Upper lobe of right lung (tissue), 1 donor: ENCODE results near the gene PLA2G2D. TPM values are rescaled to one million over a fixed set of nuclear protein-coding genes. Genes with fewer than 3 reads are reported as not detected.

ENCODE experiments used
- ATAC-seq: fragments of 200-7000 bp; cut with Tn5 transposase; one replicate; pipeline ENCODE4 v1.9.1; 2020; ENCODE audit warnings: mild to moderate bottlenecking, moderate library complexity
- DNase-seq: peaks from one replicate; pipeline ENCODE4 v3.0.0-alpha.2; 2020
- H3K27ac ChIP-seq: fragments of 200-600 bp; one replicate; pipeline ENCODE4 v1.8.0; 2022
- H3K27me3 ChIP-seq: fragments of 200-600 bp; one replicate; pipeline ENCODE4 v1.8.0; 2022; ENCODE audit warnings: mild to moderate bottlenecking
- H3K36me3 ChIP-seq: fragments of 200-600 bp; one replicate; pipeline ENCODE4 v1.8.0; 2022
- H3K4me1 ChIP-seq: fragments of 200-600 bp; one replicate; pipeline ENCODE4 v1.8.0; 2022
- H3K4me3 ChIP-seq: fragments of 200-600 bp; one replicate; pipeline ENCODE4 v1.8.0; 2022; ENCODE audit warnings: mild to moderate bottlenecking
- H3K9me3 ChIP-seq: fragments of 200-600 bp; one replicate; pipeline ENCODE4 v1.8.0; 2022
- intact Hi-C: fragments of 100-400 bp; cut with DNase I; formaldehyde crosslinking; loops from one replicate; pipeline ENCODE4 v1.11.0; 2022
- total RNA-seq: library from RNA; stranded (reverse); fragmentation: NEBNext Ultra II Directional; extraction: Animal tissue kit (Norgen Biotek cat#: 25700); gene quantifications from one replicate; pipeline ENCODE4 v1.2.1, GENCODE V29; 2021
- TF ChIP-seq, protein P1 (sequence below): fragments of 200-600 bp; IDR thresholded peaks from one replicate; pipeline ENCODE4 v1.8.0; 2022; ENCODE audit warnings: antibody characterized with exemption
- donor health status: DM: no; HTN: yes; CAD: no; lungs with severe emphysema.

PLA2G2D gene
- total RNA-seq, 1 donor from 2014 or later: not detected

DNA sequence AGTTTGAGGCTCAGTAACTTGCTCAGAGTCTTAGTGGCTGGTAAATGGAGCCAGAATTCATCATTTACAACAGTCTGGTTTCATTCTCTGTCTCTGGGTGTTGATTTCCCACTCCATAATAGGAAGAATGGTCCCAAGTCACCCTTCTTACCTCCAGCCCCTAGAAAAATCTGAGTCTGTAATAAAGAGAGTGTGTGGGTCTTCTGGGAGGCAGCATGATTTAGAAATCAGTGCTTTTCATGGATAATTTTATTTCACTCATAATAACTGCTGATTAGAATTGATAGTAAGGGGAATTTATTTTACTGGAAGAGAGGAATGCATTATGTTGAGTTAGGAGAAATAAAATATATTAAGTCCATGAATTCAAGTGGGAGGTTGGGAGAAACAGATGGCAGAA, 2.1 kb downstream of the PLA2G2D start:
- TF ChIP-seq, protein P1, sequence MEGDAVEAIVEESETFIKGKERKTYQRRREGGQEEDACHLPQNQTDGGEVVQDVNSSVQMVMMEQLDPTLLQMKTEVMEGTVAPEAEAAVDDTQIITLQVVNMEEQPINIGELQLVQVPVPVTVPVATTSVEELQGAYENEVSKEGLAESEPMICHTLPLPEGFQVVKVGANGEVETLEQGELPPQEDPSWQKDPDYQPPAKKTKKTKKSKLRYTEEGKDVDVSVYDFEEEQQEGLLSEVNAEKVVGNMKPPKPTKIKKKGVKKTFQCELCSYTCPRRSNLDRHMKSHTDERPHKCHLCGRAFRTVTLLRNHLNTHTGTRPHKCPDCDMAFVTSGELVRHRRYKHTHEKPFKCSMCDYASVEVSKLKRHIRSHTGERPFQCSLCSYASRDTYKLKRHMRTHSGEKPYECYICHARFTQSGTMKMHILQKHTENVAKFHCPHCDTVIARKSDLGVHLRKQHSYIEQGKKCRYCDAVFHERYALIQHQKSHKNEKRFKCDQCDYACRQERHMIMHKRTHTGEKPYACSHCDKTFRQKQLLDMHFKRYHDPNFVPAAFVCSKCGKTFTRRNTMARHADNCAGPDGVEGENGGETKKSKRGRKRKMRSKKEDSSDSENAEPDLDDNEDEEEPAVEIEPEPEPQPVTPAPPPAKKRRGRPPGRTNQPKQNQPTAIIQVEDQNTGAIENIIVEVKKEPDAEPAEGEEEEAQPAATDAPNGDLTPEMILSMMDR: no peak
- H3K36me3 ChIP-seq: no peaks in the 10 kb centered on the region
- DNase-seq: no peak
- no peak overlapping the region for H3K4me3 ChIP-seq
- H3K4me1 ChIP-seq: no peaks in the 10 kb centered on the region
- intact Hi-C loops: no loop called here
- H3K27me3 ChIP-seq: no peaks in the 10 kb centered on the region
- no peak for ATAC-seq
- H3K9me3 ChIP-seq: no peaks in the 10 kb centered on the region
- no peak overlapping the region for H3K27ac ChIP-seq

DNA sequence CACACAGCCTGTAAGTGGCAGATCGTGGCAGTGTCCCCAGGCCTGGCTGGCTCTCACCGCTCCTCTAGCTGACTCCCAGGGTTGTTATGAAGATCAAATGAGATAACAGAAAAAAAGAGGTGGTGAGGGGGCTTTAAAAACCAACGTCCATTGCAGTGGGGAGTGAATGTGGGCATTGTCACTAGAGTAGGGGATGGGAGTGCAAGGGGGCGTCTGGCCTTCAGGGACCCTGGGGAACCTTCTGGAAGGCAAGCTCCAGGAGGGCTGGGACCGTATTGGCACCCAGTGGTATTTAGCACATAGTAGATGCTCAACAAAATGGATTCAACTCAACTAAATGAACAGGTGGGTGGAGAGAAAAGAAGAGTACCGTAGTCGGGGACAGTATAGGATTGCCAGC, 3.4 kb downstream of the PLA2G2D start:
- Histone ChIP-seq H3K4me1 (no peaks in the 10 kb centered on the region), H3K4me3 (no peak overlapping the region), H3K9me3 (no peaks in the 10 kb centered on the region), H3K36me3 (no peaks in the 10 kb centered on the region), H3K27me3 (no peaks in the 10 kb centered on the region), H3K27ac (no peak overlapping the region)
- TF ChIP-seq, protein P1: no peak
- intact Hi-C loops: no loop called here
- DNase-seq (peak; percentile 19), ATAC-seq (no peak)

DNA sequence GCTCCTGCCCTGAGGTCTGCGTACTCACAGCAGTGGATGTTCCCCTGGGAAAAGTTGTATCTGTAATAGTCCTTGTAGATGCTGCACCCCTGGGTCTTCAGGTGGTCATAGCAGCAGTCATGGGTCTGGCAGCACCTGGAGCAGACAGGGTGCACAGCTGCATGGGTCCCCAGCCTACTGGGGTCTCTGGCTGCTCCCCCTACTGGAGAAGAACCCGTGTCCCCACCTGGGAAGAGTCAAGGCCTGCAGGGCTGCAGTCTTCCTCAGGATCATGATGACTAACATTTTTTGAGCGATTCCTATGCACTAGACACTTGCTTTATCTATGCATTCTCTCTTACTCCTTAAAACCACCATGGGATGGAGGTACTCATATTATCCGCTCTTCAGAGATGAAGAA, 3.9 kb downstream of the PLA2G2D start:
- DNase-seq (peak; percentile 29), ATAC-seq (no peak)
- intact Hi-C loops: no loop called here
- H3K27ac ChIP-seq: no peak overlapping the region
- H3K9me3 ChIP-seq: no peaks in the 10 kb centered on the region
- TF ChIP-seq, protein P1: no peak
- H3K4me3 ChIP-seq: no peak overlapping the region
- no peaks in the 10 kb centered on the region for H3K4me1 ChIP-seq
- no peaks in the 10 kb centered on the region for H3K27me3 ChIP-seq
- no peaks in the 10 kb centered on the region for H3K36me3 ChIP-seq

DNA sequence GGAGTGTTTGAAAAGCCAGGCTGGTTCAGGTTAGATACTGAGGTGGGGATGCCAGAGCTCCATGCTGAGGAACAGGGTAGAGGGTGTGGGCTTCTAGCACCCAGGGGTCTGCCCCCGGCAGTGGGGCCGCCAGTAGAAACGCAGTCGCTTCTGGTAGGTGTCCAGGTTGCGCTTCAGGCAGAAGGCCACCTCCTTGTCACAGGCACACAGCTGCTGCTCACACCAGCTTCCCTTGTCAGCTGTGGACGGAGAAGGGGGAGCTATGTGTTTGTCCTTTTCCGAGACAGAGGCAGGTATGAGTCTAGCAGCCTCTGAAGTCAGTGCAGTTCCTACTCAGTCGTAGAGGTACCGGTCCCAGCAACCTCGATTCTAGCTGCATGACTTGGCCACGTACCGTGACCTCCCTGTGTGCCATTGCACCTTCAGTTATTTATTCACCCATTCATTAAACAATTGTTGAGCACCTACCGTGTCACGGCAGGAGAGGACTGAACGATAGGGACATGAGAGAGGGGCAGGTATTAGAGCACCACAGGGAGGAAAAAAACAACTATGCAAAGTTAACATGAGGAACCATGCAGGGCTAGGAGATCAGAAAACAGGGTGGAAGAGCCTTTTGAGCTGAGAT, 5.2 kb downstream of the PLA2G2D start:
- Histone ChIP-seq H3K36me3 (no peaks in the 10 kb centered on the region), H3K4me1 (no peaks in the 10 kb centered on the region), H3K4me3 (no peak overlapping the region), H3K9me3 (no peaks in the 10 kb centered on the region), H3K27me3 (no peaks in the 10 kb centered on the region), H3K27ac (no peak overlapping the region)
- intact Hi-C loops: no loop called here
- TF ChIP-seq, protein P1: no peak
- peak; percentile 36 for DNase-seq
- no peak for ATAC-seq

GRCh38 chr1:20112279-20113000, 6.9 kb downstream of the PLA2G2D start:
- ATAC-seq: no peak
- no peaks in the 10 kb centered on the region for H3K27me3 ChIP-seq
- TF ChIP-seq, protein P1: no peak
- no peaks in the 10 kb centered on the region for H3K9me3 ChIP-seq
- H3K36me3 ChIP-seq: no peaks in the 10 kb centered on the region
- H3K4me1 ChIP-seq: no peaks in the 10 kb centered on the region
- intact Hi-C loops: no loop called here
- DNase-seq: no peak
- no peak overlapping the region for H3K27ac ChIP-seq
- no peak overlapping the region for H3K4me3 ChIP-seq
